Keratinocyte (primary cell): Measurements from ENCODE around the gene TIMM22. TPM values are rescaled to one million over a fixed set of nuclear protein-coding genes. Genes with fewer than 3 reads are reported as not detected.

ENCODE experiments used
- DNase-seq: peaks from one replicate; pipeline ENCODE4 v3.0.0-alpha.2; 2011; ENCODE audit warnings: low read depth, missing footprints, low spot score
- FAIRE-seq: peaks from 2 replicates; lab custom pipeline; 2011; peaks lifted over from hg19 to GRCh38; lab: Jason Lieb, UNC
- H2AFZ ChIP-seq: 2 replicates; pipeline ENCODE4 v1.6.0; 2012; ENCODE audit warnings: low read length, control low read depth, inconsistent platforms; ENCODE audit not compliant: control insufficient read depth
- H3K27ac ChIP-seq: 2 replicates; pipeline ENCODE4 v1.5.1; 2011; ENCODE audit warnings: low read length; ENCODE audit not compliant: control insufficient read depth, insufficient read depth
- H3K27me3 ChIP-seq: 3 replicates; pipeline ENCODE4 v1.6.0; 2011; ENCODE audit warnings: low read length; ENCODE audit not compliant: control insufficient read depth, insufficient read depth; ENCODE audit errors: extremely low read depth
- H3K36me3 ChIP-seq, 2 experiments: 2 replicates in 1 of 2; 3 replicates in 1 of 2; pipeline ENCODE4 v1.5.1; 2011; ENCODE audit warnings: low read length in 2 of 2, mild to moderate bottlenecking in 1 of 2; ENCODE audit not compliant: control insufficient read depth in 2 of 2, insufficient read depth in 2 of 2; ENCODE audit errors: extremely low read depth in 1 of 2
- H3K4me1 ChIP-seq: 3 replicates; pipeline ENCODE4 v1.5.1; 2011; ENCODE audit warnings: low read length; ENCODE audit not compliant: control insufficient read depth, insufficient read depth; ENCODE audit errors: extremely low read depth
- H3K4me2 ChIP-seq: 3 replicates; pipeline ENCODE4 v1.6.0; 2011; ENCODE audit warnings: low read depth, low read length; ENCODE audit not compliant: control insufficient read depth, insufficient read depth; ENCODE audit errors: extremely low read depth
- H3K4me3 ChIP-seq, 3 experiments: fragments of 200-600 bp in 1 of 3; sonication (generic) in 1 of 3; 2 replicates in 2 of 3; 3 replicates in 1 of 3; pipeline ENCODE4 v1.5.1; 2011 to 2016; ENCODE audit warnings: low read length in 3 of 3, mild to moderate bottlenecking in 3 of 3, control low read depth in 2 of 3, inconsistent platforms in 1 of 3, low read depth in 1 of 3, mixed read lengths in 1 of 3, mixed run types in 1 of 3, moderate library complexity in 1 of 3; ENCODE audit not compliant: control insufficient read depth in 2 of 3, insufficient read depth in 2 of 3; ENCODE audit errors: extremely low read depth in 1 of 3
- H3K79me2 ChIP-seq: 2 replicates; pipeline ENCODE4 v1.6.0; 2012; ENCODE audit warnings: low read length; ENCODE audit not compliant: control insufficient read depth, insufficient read depth
- H3K9ac ChIP-seq: 3 replicates; pipeline ENCODE4 v1.6.0; 2011; ENCODE audit warnings: low read length; ENCODE audit not compliant: control insufficient read depth, insufficient read depth; ENCODE audit errors: extremely low read depth
- H3K9me1 ChIP-seq: 3 replicates; pipeline ENCODE4 v1.6.0; 2011; ENCODE audit warnings: low read length; ENCODE audit not compliant: control insufficient read depth, insufficient read depth; ENCODE audit errors: extremely low read depth
- H3K9me3 ChIP-seq: 2 replicates; pipeline ENCODE4 v1.5.1; 2012; ENCODE audit warnings: low read depth, low read length; ENCODE audit not compliant: control insufficient read depth
- H4K20me1 ChIP-seq: 3 replicates; pipeline ENCODE4 v1.6.0; 2011; ENCODE audit warnings: low read length; ENCODE audit not compliant: control insufficient read depth, insufficient read depth; ENCODE audit errors: extremely low read depth
- EZH2 ChIP-seq: IDR thresholded peaks from one replicate; pipeline ENCODE4 v1.6.1; 2012; ENCODE audit warnings: inconsistent platforms, mild to moderate bottlenecking, low read length, moderate library complexity
- dilution Hi-C: fragments of 300-500 bp; cut with MboI; formaldehyde crosslinking; loops from one replicate; pipeline ENCODE4 v1.7.0; 2020; ENCODE audit warnings: low sequenced_read_pairs; ENCODE audit not compliant: extremely low pct_ligation_motif_present
- polyA plus RNA-seq, 5 experiments: library from polyadenylated mRNA; depleted of rRNA in 3 of 5; stranded (reverse) in 3 of 5; stranded (forward) in 1 of 5; unstranded in 1 of 5; fragments of >200 nt; gene quantifications; 1 replicate in 1 of 5; 2 replicates in 3 of 5; 3 replicates in 1 of 5; pipeline versions ENCODE4 v1.2.1 to v1.2.3, GENCODE V29; 2011 to 2012; ENCODE audit warnings: missing spikeins in 2 of 5, low read depth in 1 of 5, low replicate concordance in 1 of 5
- TF ChIP-seq, protein P1 (sequence below), 3 experiments: IDR thresholded peaks in 1 of 3; conservative IDR thresholded peaks in 1 of 3; optimal IDR thresholded peaks in 1 of 3; 2 replicates in 2 of 3; 3 replicates in 1 of 3; pipeline versions ENCODE3 to v1.5.1; 2011; ENCODE audit warnings: low read length in 3 of 3, mild to moderate bottlenecking in 3 of 3, moderate library complexity in 2 of 3, control low read depth in 1 of 3, inconsistent platforms in 1 of 3; ENCODE audit not compliant: insufficient read depth in 2 of 3; ENCODE audit errors: extremely low read depth in 1 of 3

Gene TIMM22
- polyA plus RNA-seq, 1 donor (not counting 4 experiments of a cell fraction or from before 2014, with no cell fraction given): 14.4 TPM

DNA sequence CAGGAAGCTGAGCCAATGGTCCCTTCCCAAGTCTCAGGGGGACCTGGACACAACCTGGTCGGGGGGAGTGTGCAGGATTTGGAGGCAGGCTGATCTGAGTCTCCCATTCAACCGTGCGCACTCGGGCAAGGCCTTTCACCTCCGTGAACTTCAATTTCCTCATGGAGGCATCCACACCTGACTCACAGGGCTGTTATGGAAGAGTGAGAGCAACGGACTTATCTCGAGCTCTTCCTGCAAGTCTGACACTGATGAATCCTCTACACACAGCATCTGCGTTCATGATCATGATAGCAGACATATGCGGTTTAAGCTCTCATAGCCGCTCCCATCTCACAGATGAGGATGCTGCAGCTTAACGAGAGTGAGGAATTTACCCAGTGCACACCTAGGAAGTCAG lies 21.6 kb downstream of the TIMM22 start:
- FAIRE-seq: no peak

DNA sequence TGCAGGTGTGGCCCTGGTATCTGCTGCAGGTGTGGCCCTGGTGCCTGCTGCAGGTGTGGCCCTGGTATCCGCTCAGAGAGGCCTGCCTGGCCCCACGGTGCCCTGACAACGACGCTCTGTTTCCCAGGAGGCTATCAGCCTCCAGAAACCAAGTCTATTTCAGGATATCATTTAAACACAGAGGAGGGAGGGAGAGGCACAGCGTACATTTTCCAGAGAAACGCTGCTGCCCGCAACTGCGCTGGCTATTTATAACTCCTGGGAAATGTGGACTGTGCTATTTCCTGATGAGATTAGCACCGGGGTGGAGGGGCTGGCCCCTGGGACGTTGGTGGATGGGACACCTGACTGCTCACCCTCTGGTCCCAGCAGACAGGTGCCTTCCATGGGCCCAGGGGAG lies 22.5 kb downstream of the TIMM22 start:
- H3K9me3 ChIP-seq: no peaks in the 10 kb centered on the region
- no peaks in the 10 kb centered on the region for H3K27me3 ChIP-seq
- no peak for TF ChIP-seq EZH2
- TF ChIP-seq, protein P1, sequence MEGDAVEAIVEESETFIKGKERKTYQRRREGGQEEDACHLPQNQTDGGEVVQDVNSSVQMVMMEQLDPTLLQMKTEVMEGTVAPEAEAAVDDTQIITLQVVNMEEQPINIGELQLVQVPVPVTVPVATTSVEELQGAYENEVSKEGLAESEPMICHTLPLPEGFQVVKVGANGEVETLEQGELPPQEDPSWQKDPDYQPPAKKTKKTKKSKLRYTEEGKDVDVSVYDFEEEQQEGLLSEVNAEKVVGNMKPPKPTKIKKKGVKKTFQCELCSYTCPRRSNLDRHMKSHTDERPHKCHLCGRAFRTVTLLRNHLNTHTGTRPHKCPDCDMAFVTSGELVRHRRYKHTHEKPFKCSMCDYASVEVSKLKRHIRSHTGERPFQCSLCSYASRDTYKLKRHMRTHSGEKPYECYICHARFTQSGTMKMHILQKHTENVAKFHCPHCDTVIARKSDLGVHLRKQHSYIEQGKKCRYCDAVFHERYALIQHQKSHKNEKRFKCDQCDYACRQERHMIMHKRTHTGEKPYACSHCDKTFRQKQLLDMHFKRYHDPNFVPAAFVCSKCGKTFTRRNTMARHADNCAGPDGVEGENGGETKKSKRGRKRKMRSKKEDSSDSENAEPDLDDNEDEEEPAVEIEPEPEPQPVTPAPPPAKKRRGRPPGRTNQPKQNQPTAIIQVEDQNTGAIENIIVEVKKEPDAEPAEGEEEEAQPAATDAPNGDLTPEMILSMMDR (optimal IDR thresholded peaks at IDR 0.05 in 1 of 3, IDR thresholded peaks at IDR 0.05 in 1 of 3, conservative IDR thresholded peaks at IDR 0.05 in 1 of 3; ENCODE audit: extremely low read depth in 1 of 3, insufficient read depth in 2 of 3, low read length in 3 of 3): no peak
- H3K4me2 ChIP-seq: no peak overlapping the region
- no peak overlapping the region for H2AFZ ChIP-seq
- FAIRE-seq: no peak
- H3K36me3 ChIP-seq: no peaks in the 10 kb centered on the region
- dilution Hi-C loops: no loop called here
- no peak overlapping the region for H3K9ac ChIP-seq
- H4K20me1 ChIP-seq: no peaks in the 10 kb centered on the region
- H3K79me2 ChIP-seq: no peaks in the 10 kb centered on the region
- no peak for DNase-seq
- H3K27ac ChIP-seq: no peak overlapping the region
- no peaks in the 10 kb centered on the region for H3K9me1 ChIP-seq
- H3K4me1 ChIP-seq: no peaks in the 10 kb centered on the region
- H3K4me3 ChIP-seq: no peak overlapping the region

More for the DNA sequence above, 21.6 kb downstream of the TIMM22 start:
- Histone ChIP-seq H2AFZ (no peak overlapping the region), H3K4me1 (no peaks in the 10 kb centered on the region), H3K27ac (no peak overlapping the region), H3K9me1 (no peaks in the 10 kb centered on the region), H3K79me2 (no peaks in the 10 kb centered on the region), H3K9me3 (no peaks in the 10 kb centered on the region), H3K9ac (no peak overlapping the region), H4K20me1 (no peaks in the 10 kb centered on the region), H3K4me3 (no peak overlapping the region), H3K4me2 (no peak overlapping the region), H3K27me3 (no peaks in the 10 kb centered on the region), H3K36me3 (no peaks in the 10 kb centered on the region)
- DNase-seq: no peak
- dilution Hi-C loops: no loop called here
- no peak for TF ChIP-seq EZH2
- TF ChIP-seq, protein P1 (optimal IDR thresholded peaks at IDR 0.05 in 1 of 3, IDR thresholded peaks at IDR 0.05 in 1 of 3, conservative IDR thresholded peaks at IDR 0.05 in 1 of 3; ENCODE audit: extremely low read depth in 1 of 3, insufficient read depth in 2 of 3, low read length in 3 of 3): no peak
